Smooth muscle cell (in vitro differentiated cells): Measurements from ENCODE around the gene RAB27A. TPM values are rescaled to one million over a fixed set of nuclear protein-coding genes. Genes with fewer than 3 reads are reported as not detected.

Experiments used
- DNase-seq: peaks from one replicate; lab custom pipeline; 2025; ENCODE audit not compliant: unreplicated experiment; lab: John Stamatoyannopoulos, UW
- H2AFZ ChIP-seq: fragments of 200-600 bp; sonication (generic); 2 replicates; pipeline ENCODE4 v1.6.0; 2016; ENCODE audit warnings: antibody characterized with exemption, low read depth, mild to moderate bottlenecking
- H3F3A ChIP-seq: fragments of 200-600 bp; sonication (generic); 2 replicates; pipeline ENCODE4 v1.6.0; 2017; ENCODE audit warnings: antibody characterized with exemption, low read depth
- H3K27ac ChIP-seq: fragments of 200-600 bp; sonication (generic); 2 replicates; pipeline ENCODE4 v1.5.1; 2016; ENCODE audit warnings: low read depth, mild to moderate bottlenecking
- H3K27me3 ChIP-seq: fragments of 200-600 bp; sonication (generic); 2 replicates; pipeline ENCODE4 v1.6.1; 2016; ENCODE audit warnings: low read depth, mild to moderate bottlenecking
- H3K36me3 ChIP-seq: fragments of 200-600 bp; sonication (generic); 2 replicates; pipeline ENCODE4 v1.5.1; 2016; ENCODE audit warnings: low read depth
- H3K4me1 ChIP-seq: fragments of 200-600 bp; sonication (generic); 2 replicates; pipeline ENCODE4 v1.5.1; 2016; ENCODE audit warnings: low read depth
- H3K4me2 ChIP-seq: fragments of 200-600 bp; sonication (generic); 2 replicates; pipeline ENCODE4 v1.6.0; 2016; ENCODE audit warnings: mild to moderate bottlenecking
- H3K4me3 ChIP-seq: fragments of 200-600 bp; sonication (generic); 2 replicates; pipeline ENCODE4 v1.5.1; 2016; ENCODE audit warnings: mild to moderate bottlenecking
- H3K79me2 ChIP-seq: fragments of 200-600 bp; sonication (generic); 2 replicates; pipeline ENCODE4 v1.6.0; 2016; ENCODE audit warnings: low read depth, mild to moderate bottlenecking
- H3K9ac ChIP-seq: fragments of 200-600 bp; sonication (generic); 2 replicates; pipeline ENCODE4 v1.6.0; 2016; ENCODE audit warnings: low read depth
- H3K9me3 ChIP-seq: fragments of 200-600 bp; sonication (generic); replicated peaks from 2 replicates; pipeline ENCODE4 v1.5.1; 2016; ENCODE audit warnings: low read depth
- H4K20me1 ChIP-seq: fragments of 200-600 bp; sonication (generic); 2 replicates; pipeline ENCODE4 v1.6.0; 2016; ENCODE audit warnings: low read depth
- CTCF ChIP-seq: fragments of 200-600 bp; sonication (generic); IDR thresholded peaks from 2 replicates; pipeline ENCODE4 v1.5.1; 2017; ENCODE audit warnings: borderline replicate concordance, mild to moderate bottlenecking, antibody characterized with exemption; ENCODE audit not compliant: insufficient read depth, poor library complexity, severe bottlenecking
- WGBS: methylation state at CpG from one replicate; pipeline ENCODE4 v1.1.7; 2016; ENCODE audit warnings: low lambda C conversion rate; 5-methylcytosine and 5-hydroxymethylcytosine counted together
- polyA plus RNA-seq: library from polyadenylated mRNA; unstranded; fragments of >200 nt; fragmentation: Nextera tagmentation; extraction: Ambion mirVana; gene quantifications from 2 replicates; pipeline ENCODE4 v1.2.1, GENCODE V29; 2016
- total RNA-seq: library from RNA; depleted of rRNA; stranded (reverse); fragments of >200 nt; gene quantifications from 2 replicates; pipeline ENCODE4 v1.2.3, GENCODE V29; 2014

Gene RAB27A
- total and polyA plus RNA-seq, 2 experiments from 2014 or later = 14.6 to 15.6 TPM

DNA sequence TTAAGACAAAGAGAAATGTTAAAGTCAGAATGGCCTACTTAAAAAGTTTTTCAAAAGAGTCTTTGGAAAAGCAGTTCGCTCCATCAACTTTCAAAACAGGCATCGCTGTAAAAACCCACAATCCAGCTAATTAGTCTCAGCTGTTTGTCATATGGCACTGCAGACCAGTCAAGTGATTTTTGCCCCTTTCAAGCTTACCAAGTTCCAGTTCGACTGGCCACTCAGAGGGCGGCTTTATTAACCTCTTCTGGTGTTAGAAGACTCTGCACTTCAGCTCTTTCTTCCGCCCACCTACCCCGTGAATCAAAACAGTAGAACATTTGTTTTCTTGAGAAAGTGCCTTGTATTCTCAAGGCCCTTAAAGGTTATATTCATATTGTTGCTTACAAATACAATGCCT is 19.3 kb downstream of the RAB27A start:
- 43% methylated on average over 6 of the region's 6 CpGs for WGBS
- no peak for TF ChIP-seq CTCF
- no peaks in the 10 kb centered on the region for H3K36me3 ChIP-seq
- peaks cover 20% of the 10 kb centered on the region for H3K79me2 ChIP-seq
- H4K20me1 ChIP-seq = no peaks in the 10 kb centered on the region
- peak overlapping the region; percentile 44 for H3K4me2 ChIP-seq
- peak overlapping the region; percentile 13 for H3K27ac ChIP-seq
- no peak overlapping the region for H2AFZ ChIP-seq
- peaks cover 14% of the 10 kb centered on the region for H3F3A ChIP-seq
- DNase-seq = no peak
- no peak overlapping the region for H3K9ac ChIP-seq
- no peak overlapping the region for H3K4me3 ChIP-seq
- H3K9me3 ChIP-seq = no peaks in the 10 kb centered on the region
- H3K4me1 ChIP-seq = peaks cover 13% of the 10 kb centered on the region
- H3K27me3 ChIP-seq = no peaks in the 10 kb centered on the region

- Histone ChIP-seq H3K4me2 (peak overlapping the region; percentile 80), H3K4me1 (peaks cover 13% of the 10 kb centered on the region), H4K20me1 (no peaks in the 10 kb centered on the region), H3K27me3 (no peaks in the 10 kb centered on the region), H3K36me3 (no peaks in the 10 kb centered on the region), H3K4me3 (no peak overlapping the region), H3K9ac (peak overlapping the region; percentile 43), H3K9me3 (no peaks in the 10 kb centered on the region), H3F3A (peaks cover 14% of the 10 kb centered on the region), H3K79me2 (peaks cover 17% of the 10 kb centered on the region), H3K27ac (peak overlapping the region; percentile 92), H2AFZ (no peak overlapping the region)
- 98% methylated on average over 2 of the region's 2 CpGs for WGBS
- no peak for TF ChIP-seq CTCF
- DNase-seq = no peak
Observed at GRCh38 chr15:55268176-55268695, 21.4 kb downstream of the RAB27A start.

GRCh38 chr15:55267401-55268175 is 22.0 kb downstream of the RAB27A start:
- peaks cover 11% of the 10 kb centered on the region for H3K79me2 ChIP-seq
- 27% methylated on average over 10 of the region's 10 CpGs for WGBS
- H3K27ac ChIP-seq = peak overlapping the region; percentile 92
- no peaks in the 10 kb centered on the region for H4K20me1 ChIP-seq
- H3K4me1 ChIP-seq = peaks cover 13% of the 10 kb centered on the region
- H3K4me3 ChIP-seq = peak overlapping the region; percentile 29
- H3K9me3 ChIP-seq = no peaks in the 10 kb centered on the region
- TF ChIP-seq CTCF = no peak
- H2AFZ ChIP-seq = peak overlapping the region; percentile 22
- no peak for DNase-seq
- H3F3A ChIP-seq = peaks cover 14% of the 10 kb centered on the region
- no peaks in the 10 kb centered on the region for H3K27me3 ChIP-seq
- peak overlapping the region; percentile 43 for H3K9ac ChIP-seq
- H3K36me3 ChIP-seq = no peaks in the 10 kb centered on the region
- H3K4me2 ChIP-seq = peak overlapping the region; percentile 80
